ENCODE data around the gene SHC3. TPM values are rescaled to one million over a fixed set of nuclear protein-coding genes. Genes with fewer than 3 reads are reported as not detected.

Gene SHC3
- total and polyA plus RNA-seq, 12 donors: 0.15 to 0.71 (median 0.33) TPM

- WGBS, 2 donors: 66 to 75% methylated on average over 3 of the region's 3 CpGs
- peak overlapping the region in 5 of 10 donors; percentile 22 to 52 (median 40) for H3K27ac ChIP-seq
Observed at GRCh38 chr9:89080193-89080592, 98.4 kb downstream of the SHC3 start.

GRCh38 chr9:89079391-89079790, 99.2 kb downstream of the SHC3 start:
- Histone ChIP-seq H3K4me3 (no peak overlapping the region), H3K4me1 (peaks cover 0 to 15% (median 0%) of the 10 kb centered on the region in 9 donors), H3K9me3 (peaks cover 0 to 9% (median 0%) of the 10 kb centered on the region in 11 donors), H3K27ac (peak overlapping the region in 4 of 10 donors; percentile 22 to 49 (median 31)), H3K36me3 (no peaks in the 10 kb centered on the region), H3K27me3 (no peaks in the 10 kb centered on the region)
- DNase-seq (no peak), ATAC-seq (peak in 1 of 8 donors; percentile 22)
- no peak for TF ChIP-seq CTCF (IDR thresholded peaks at IDR 0.05)
- intact Hi-C loops (cut with DNase I): no loop called here
- WGBS, 2 donors: 51 to 60% methylated on average over 2 of the region's 2 CpGs

More at GRCh38 chr9:89080193-89080592, 98.4 kb downstream of the SHC3 start:
- DNase-seq: peak; percentile 24 to 47
- Histone ChIP-seq H3K4me1 (peaks cover 0 to 15% (median 0%) of the 10 kb centered on the region in 9 donors), H3K27me3 (peaks cover 0 to 2% (median 0%) of the 10 kb centered on the region in 7 donors), H3K4me3 (no peak overlapping the region), H3K9me3 (peaks cover 0 to 9% (median 0%) of the 10 kb centered on the region in 11 donors), H3K36me3 (no peaks in the 10 kb centered on the region)
- no peak for TF ChIP-seq CTCF (IDR thresholded peaks at IDR 0.05)
- ATAC-seq: peak in 7 of 8 donors; percentile 50 to 73 (median 62)
- intact Hi-C loops (cut with DNase I): no loop called here

GRCh38 chr9:89078860-89079259, 99.8 kb downstream of the SHC3 start:
- H3K27me3 ChIP-seq: no peaks in the 10 kb centered on the region
- H3K4me3 ChIP-seq: no peak overlapping the region
- DNase-seq (no peak), ATAC-seq (peak in 5 of 8 donors; percentile 33 to 70 (median 41))
- peak overlapping the region in 1 of 10 donors; percentile 62 for H3K27ac ChIP-seq
- no peak for TF ChIP-seq CTCF (IDR thresholded peaks at IDR 0.05)
- 64 to 67% methylated on average over 6 of the region's 6 CpGs for WGBS, 2 donors
- intact Hi-C loops (cut with DNase I): no loop called here
- H3K9me3 ChIP-seq: peaks cover 0 to 9% (median 0%) of the 10 kb centered on the region in 11 donors
- H3K36me3 ChIP-seq: no peaks in the 10 kb centered on the region
- peaks cover 0 to 15% (median 0%) of the 10 kb centered on the region in 9 donors for H3K4me1 ChIP-seq

GRCh38 chr9:89078421-89078820, 100.2 kb downstream of the SHC3 start:
- DNase-seq: no peak
- TF ChIP-seq CTCF (IDR thresholded peaks at IDR 0.05): no peak
- intact Hi-C loops (cut with DNase I): no loop called here
- H3K4me3 ChIP-seq: no peak overlapping the region
- no peaks in the 10 kb centered on the region for H3K27me3 ChIP-seq
- no peaks in the 10 kb centered on the region for H3K36me3 ChIP-seq
- WGBS, 2 donors: 77 to 79% methylated on average over 6 of the region's 6 CpGs
- peaks cover 0 to 15% (median 0%) of the 10 kb centered on the region in 9 donors for H3K4me1 ChIP-seq
- H3K27ac ChIP-seq: peak overlapping the region in 1 of 10 donors; percentile 62
- ATAC-seq: peak in 1 of 8 donors; percentile 11
- H3K9me3 ChIP-seq: peaks cover 0 to 6% (median 0%) of the 10 kb centered on the region in 11 donors
